Smooth muscle cell (in vitro differentiated cells): Measurements from ENCODE around the gene ANKRD55. TPM values are rescaled to one million over a fixed set of nuclear protein-coding genes. Genes with fewer than 3 reads are reported as not detected.
"Not testable (repeated sequence)": the region's sequence is repeated elsewhere in the genome, so short reads cannot be mapped to it uniquely, and the experiment has no call there.

Experiments
- DNase-seq: peaks from one replicate; lab custom pipeline; 2025; ENCODE audit not compliant: unreplicated experiment; lab: John Stamatoyannopoulos, UW
- H2AFZ ChIP-seq: fragments of 200-600 bp; sonication (generic); 2 replicates; pipeline ENCODE4 v1.6.0; 2016; ENCODE audit warnings: antibody characterized with exemption, low read depth, mild to moderate bottlenecking
- H3F3A ChIP-seq: fragments of 200-600 bp; sonication (generic); 2 replicates; pipeline ENCODE4 v1.6.0; 2017; ENCODE audit warnings: antibody characterized with exemption, low read depth
- H3K27ac ChIP-seq: fragments of 200-600 bp; sonication (generic); 2 replicates; pipeline ENCODE4 v1.5.1; 2016; ENCODE audit warnings: low read depth, mild to moderate bottlenecking
- H3K27me3 ChIP-seq: fragments of 200-600 bp; sonication (generic); 2 replicates; pipeline ENCODE4 v1.6.1; 2016; ENCODE audit warnings: low read depth, mild to moderate bottlenecking
- H3K36me3 ChIP-seq: fragments of 200-600 bp; sonication (generic); 2 replicates; pipeline ENCODE4 v1.5.1; 2016; ENCODE audit warnings: low read depth
- H3K4me1 ChIP-seq: fragments of 200-600 bp; sonication (generic); 2 replicates; pipeline ENCODE4 v1.5.1; 2016; ENCODE audit warnings: low read depth
- H3K4me2 ChIP-seq: fragments of 200-600 bp; sonication (generic); 2 replicates; pipeline ENCODE4 v1.6.0; 2016; ENCODE audit warnings: mild to moderate bottlenecking
- H3K4me3 ChIP-seq: fragments of 200-600 bp; sonication (generic); 2 replicates; pipeline ENCODE4 v1.5.1; 2016; ENCODE audit warnings: mild to moderate bottlenecking
- H3K79me2 ChIP-seq: fragments of 200-600 bp; sonication (generic); 2 replicates; pipeline ENCODE4 v1.6.0; 2016; ENCODE audit warnings: low read depth, mild to moderate bottlenecking
- H3K9ac ChIP-seq: fragments of 200-600 bp; sonication (generic); 2 replicates; pipeline ENCODE4 v1.6.0; 2016; ENCODE audit warnings: low read depth
- H3K9me3 ChIP-seq: fragments of 200-600 bp; sonication (generic); replicated peaks from 2 replicates; pipeline ENCODE4 v1.5.1; 2016; ENCODE audit warnings: low read depth
- H4K20me1 ChIP-seq: fragments of 200-600 bp; sonication (generic); 2 replicates; pipeline ENCODE4 v1.6.0; 2016; ENCODE audit warnings: low read depth
- WGBS: methylation state at CpG from one replicate; pipeline ENCODE4 v1.1.7; 2016; ENCODE audit warnings: low lambda C conversion rate; 5-methylcytosine and 5-hydroxymethylcytosine counted together
- polyA plus RNA-seq: library from polyadenylated mRNA; unstranded; fragments of >200 nt; fragmentation: Nextera tagmentation; extraction: Ambion mirVana; gene quantifications from 2 replicates; pipeline ENCODE4 v1.2.1, GENCODE V29; 2016
- total RNA-seq: library from RNA; depleted of rRNA; stranded (reverse); fragments of >200 nt; gene quantifications from 2 replicates; pipeline ENCODE4 v1.2.3, GENCODE V29; 2014
- TF ChIP-seq, protein P1 (sequence below): fragments of 200-600 bp; sonication (generic); IDR thresholded peaks from 2 replicates; pipeline ENCODE4 v1.5.1; 2017; ENCODE audit warnings: borderline replicate concordance, mild to moderate bottlenecking, antibody characterized with exemption; ENCODE audit not compliant: insufficient read depth, poor library complexity, severe bottlenecking

ANKRD55 gene
- total and polyA plus RNA-seq, 2 experiments from 2014 or later = 1.1 to 1.7 TPM

DNA sequence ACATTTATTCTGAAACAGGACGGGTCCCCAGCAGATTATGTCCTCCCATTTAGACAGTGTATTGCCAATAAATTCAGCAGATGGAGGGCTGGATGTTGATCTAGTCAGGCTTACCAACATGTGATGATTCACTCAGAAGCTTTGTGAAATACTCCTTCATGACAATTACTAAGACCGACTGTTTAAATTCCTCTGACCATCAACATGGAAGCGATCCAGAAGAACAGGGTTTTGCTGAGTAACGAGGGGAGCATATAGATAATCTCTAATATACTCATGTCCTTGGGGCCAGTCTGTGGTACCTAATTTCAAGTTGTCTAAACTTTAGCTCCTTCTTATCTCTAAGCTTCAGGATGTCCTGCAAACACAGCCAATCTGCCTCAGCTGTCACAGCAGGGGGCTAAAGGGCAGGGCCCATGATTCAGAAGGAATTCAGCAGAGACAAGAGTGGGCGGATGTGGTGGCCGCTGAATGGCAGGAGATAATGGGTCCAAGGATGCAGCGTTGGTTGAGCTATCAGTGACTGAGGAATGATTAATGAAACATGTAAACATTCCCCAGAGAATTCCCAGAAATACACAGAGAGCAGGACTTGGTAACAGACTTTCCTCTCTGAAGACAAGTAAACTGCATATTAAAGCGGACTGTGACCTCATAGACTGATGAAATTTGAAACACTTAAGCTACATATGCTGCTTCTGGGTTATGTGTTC, 109.4 kb downstream of the ANKRD55 start:
- 8% methylated on average over 8 of the region's 8 CpGs for WGBS
- TF ChIP-seq, protein P1, sequence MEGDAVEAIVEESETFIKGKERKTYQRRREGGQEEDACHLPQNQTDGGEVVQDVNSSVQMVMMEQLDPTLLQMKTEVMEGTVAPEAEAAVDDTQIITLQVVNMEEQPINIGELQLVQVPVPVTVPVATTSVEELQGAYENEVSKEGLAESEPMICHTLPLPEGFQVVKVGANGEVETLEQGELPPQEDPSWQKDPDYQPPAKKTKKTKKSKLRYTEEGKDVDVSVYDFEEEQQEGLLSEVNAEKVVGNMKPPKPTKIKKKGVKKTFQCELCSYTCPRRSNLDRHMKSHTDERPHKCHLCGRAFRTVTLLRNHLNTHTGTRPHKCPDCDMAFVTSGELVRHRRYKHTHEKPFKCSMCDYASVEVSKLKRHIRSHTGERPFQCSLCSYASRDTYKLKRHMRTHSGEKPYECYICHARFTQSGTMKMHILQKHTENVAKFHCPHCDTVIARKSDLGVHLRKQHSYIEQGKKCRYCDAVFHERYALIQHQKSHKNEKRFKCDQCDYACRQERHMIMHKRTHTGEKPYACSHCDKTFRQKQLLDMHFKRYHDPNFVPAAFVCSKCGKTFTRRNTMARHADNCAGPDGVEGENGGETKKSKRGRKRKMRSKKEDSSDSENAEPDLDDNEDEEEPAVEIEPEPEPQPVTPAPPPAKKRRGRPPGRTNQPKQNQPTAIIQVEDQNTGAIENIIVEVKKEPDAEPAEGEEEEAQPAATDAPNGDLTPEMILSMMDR = no peak
- Histone ChIP-seq H3F3A (peaks cover 15% of the 10 kb centered on the region), H2AFZ (no peak overlapping the region), H3K27ac (peak overlapping the region; percentile 92), H3K27me3 (no peaks in the 10 kb centered on the region), H3K4me2 (peak overlapping the region; percentile 65), H4K20me1 (no peaks in the 10 kb centered on the region), H3K9ac (peak overlapping the region; percentile 53), H3K79me2 (peaks cover 5% of the 10 kb centered on the region), H3K4me1 (no peaks in the 10 kb centered on the region), H3K36me3 (no peaks in the 10 kb centered on the region), H3K9me3 (no peaks in the 10 kb centered on the region), H3K4me3 (no peak overlapping the region)
- DNase-seq = peak; percentile 46

DNA sequence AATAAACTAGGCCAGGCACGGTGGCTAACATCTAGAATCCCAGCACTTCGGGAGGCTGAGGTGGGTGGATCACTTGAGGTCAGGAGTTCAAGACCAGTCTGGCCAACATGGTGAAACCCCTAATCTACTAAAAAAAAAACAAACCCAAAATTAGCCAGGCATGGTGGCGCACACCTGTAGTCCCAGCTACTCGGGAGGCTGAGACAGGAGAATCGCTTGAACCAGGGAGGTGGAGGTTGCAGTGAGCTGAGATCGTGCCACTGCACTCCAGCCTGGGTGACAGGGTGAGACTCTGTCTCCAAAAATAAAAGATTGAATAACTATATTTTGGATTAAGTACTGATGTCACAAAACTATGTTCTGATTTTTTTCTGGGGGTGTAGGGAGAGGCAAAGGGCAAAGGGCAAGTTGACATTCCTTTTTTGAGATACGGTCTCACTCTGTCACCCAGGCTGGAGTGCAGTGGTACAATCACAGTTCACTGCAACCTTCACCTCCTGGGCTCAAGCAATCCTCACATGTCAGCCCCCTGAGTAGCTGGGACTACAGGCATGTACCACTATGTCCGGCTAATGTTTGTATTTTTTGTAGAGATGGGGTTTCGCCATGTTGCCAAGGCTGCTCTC, 110.7 kb downstream of the ANKRD55 start:
- H4K20me1 ChIP-seq, H3K4me1 ChIP-seq, H3K9me3 ChIP-seq, H3K4me3 ChIP-seq, H3K36me3 ChIP-seq, H2AFZ ChIP-seq, H3K27me3 ChIP-seq, DNase-seq, H3K79me2 ChIP-seq: not testable (repeated sequence)
- peaks cover 15% of the 10 kb centered on the region for H3F3A ChIP-seq
- peak overlapping the region; percentile 58 for H3K4me2 ChIP-seq
- H3K9ac ChIP-seq = peak overlapping the region; percentile 16
- WGBS = 95% methylated on average over 9 of the region's 9 CpGs
- peak overlapping the region; percentile 92 for H3K27ac ChIP-seq

DNA sequence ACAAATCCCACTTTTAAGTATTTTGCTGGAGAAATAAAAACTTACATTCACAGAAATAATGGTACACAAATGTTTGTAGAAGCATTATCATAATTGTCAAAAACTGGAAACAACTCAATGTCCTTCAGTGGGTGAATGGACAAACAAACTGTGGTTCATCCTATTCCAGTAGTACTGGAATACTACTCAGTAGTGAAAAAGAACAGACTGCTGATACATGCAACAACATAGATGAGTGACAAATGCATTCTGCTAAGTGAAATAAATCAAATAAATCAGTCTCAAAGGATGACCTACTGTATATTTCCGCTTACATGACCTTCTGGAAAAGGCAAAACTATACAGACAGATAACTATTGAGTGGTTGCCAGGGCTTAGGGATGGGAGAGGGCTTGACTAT, 114.1 kb downstream of the ANKRD55 start:
- no peaks in the 10 kb centered on the region for H3K4me1 ChIP-seq
- H3K27ac ChIP-seq = no peak overlapping the region
- H3K9ac ChIP-seq = no peak overlapping the region
- TF ChIP-seq, protein P1 = no peak
- H3K9me3 ChIP-seq = no peaks in the 10 kb centered on the region
- 94% methylated on average over 1 of the region's 1 CpG for WGBS
- H3K79me2 ChIP-seq = no peaks in the 10 kb centered on the region
- H3K4me3 ChIP-seq = no peak overlapping the region
- no peaks in the 10 kb centered on the region for H3K36me3 ChIP-seq
- no peak for DNase-seq
- peaks cover 5% of the 10 kb centered on the region for H3F3A ChIP-seq
- H4K20me1 ChIP-seq = no peaks in the 10 kb centered on the region
- H3K4me2 ChIP-seq = no peak overlapping the region
- H2AFZ ChIP-seq = no peak overlapping the region
- no peaks in the 10 kb centered on the region for H3K27me3 ChIP-seq

DNA sequence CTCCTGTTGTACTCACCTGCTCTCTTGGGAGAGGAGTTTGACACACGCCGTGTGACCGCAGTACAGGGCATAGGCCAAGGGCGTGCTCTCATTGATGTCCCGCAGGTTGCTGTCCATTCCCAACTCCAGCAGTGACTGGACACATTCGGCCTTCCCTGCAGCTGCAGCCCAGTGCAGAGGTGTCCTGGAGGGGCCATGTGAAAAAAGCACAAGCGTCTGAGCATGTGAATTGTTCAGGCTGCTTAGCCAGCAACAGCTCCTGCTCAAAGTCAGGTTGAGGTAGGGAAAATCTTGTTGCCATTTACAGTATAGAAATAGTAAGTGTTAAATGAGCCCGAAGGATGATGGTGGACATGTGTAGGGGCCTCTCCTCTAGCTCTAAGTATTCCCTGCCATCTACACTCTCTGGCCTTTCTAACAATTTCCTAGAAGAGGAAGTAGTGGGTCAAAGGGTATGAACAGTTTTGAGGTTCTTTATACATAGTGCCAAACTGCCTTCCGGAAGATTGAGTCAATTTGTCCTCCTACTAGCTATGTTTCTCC, 116.5 kb downstream of the ANKRD55 start:
- Histone ChIP-seq H3K4me3 (no peak overlapping the region), H3K27ac (no peak overlapping the region), H3K4me2 (no peak overlapping the region), H3K9me3 (no peaks in the 10 kb centered on the region), H3F3A (no peaks in the 10 kb centered on the region), H3K36me3 (no peaks in the 10 kb centered on the region), H3K79me2 (no peaks in the 10 kb centered on the region), H3K9ac (no peak overlapping the region), H3K4me1 (no peaks in the 10 kb centered on the region), H2AFZ (no peak overlapping the region), H4K20me1 (no peaks in the 10 kb centered on the region), H3K27me3 (no peaks in the 10 kb centered on the region)
- WGBS = 95% methylated on average over 9 of the region's 9 CpGs
- no peak for DNase-seq
- TF ChIP-seq, protein P1 = no peak
